Gastrocnemius medialis (tissue), 4 donors: ENCODE measurements around the gene NEBL. TPM values are rescaled to one million over a fixed set of nuclear protein-coding genes. Genes with fewer than 3 reads are reported as not detected.

Source experiments
- ATAC-seq, 2 donors: fragments of 150-250 bp; one replicate each; pipeline ENCODE4 v1.9.1; 2016
- DNase-seq, 2 donors: peaks; one replicate each; pipeline ENCODE4 v3.0.0-alpha.2; 2019
- H3K27ac ChIP-seq, 4 donors: fragments of 200-600 bp; sonication (generic); 1 replicate in 1 of 4; 2 replicates in 3 of 4; pipeline ENCODE4 v1.5.1; 2016 to 2018; ENCODE audit warnings: mild to moderate bottlenecking in 2 of 4, moderate library complexity in 1 of 4
- H3K27me3 ChIP-seq, 3 donors: fragments of 200-600 bp; sonication (generic) in 2 of 3; 1 replicate in 1 of 3; 2 replicates in 2 of 3; pipeline versions ENCODE4 v1.5.1 to v1.6.0; 2016 to 2019; ENCODE audit warnings: mild to moderate bottlenecking in 1 of 3, moderate library complexity in 1 of 3
- H3K36me3 ChIP-seq, 2 donors: fragments of 200-600 bp; sonication (generic) in 1 of 2; one replicate each; pipeline ENCODE4 v1.5.1; 2017 to 2018
- H3K4me1 ChIP-seq, 2 donors: fragments of 200-600 bp; sonication (generic) in 1 of 2; one replicate each; pipeline ENCODE4 v1.5.1; 2016 to 2017; ENCODE audit warnings: mild to moderate bottlenecking in 2 of 2
- H3K4me3 ChIP-seq, 4 donors: fragments of 200-600 bp; sonication (generic) in 3 of 4; 1 replicate in 1 of 4; 2 replicates in 3 of 4; pipeline ENCODE4 v1.5.1; 2016 to 2019; ENCODE audit warnings: mild to moderate bottlenecking in 2 of 4
- H3K9me3 ChIP-seq, 3 donors: fragments of 200-600 bp; sonication (generic) in 2 of 3; 1 replicate in 1 of 3; 2 replicates in 2 of 3; pipeline ENCODE4 v1.5.1; 2016 to 2019
- CTCF ChIP-seq, 5 experiments: fragments of 450-650 bp in 3 of 5; fragments of 200-600 bp in 2 of 5; sonication (generic) in 2 of 5; IDR thresholded peaks in 4 of 5; conservative IDR thresholded peaks in 1 of 5; 1 replicate in 4 of 5; 2 replicates in 1 of 5; pipeline ENCODE4 v1.5.1; 2016 to 2019; ENCODE audit warnings: antibody characterized with exemption in 5 of 5, mild to moderate bottlenecking in 3 of 5, moderate library complexity in 3 of 5
- POLR2A ChIP-seq, 2 donors: fragments of 450-650 bp; IDR thresholded peaks; one replicate each; pipeline ENCODE4 v1.6.1; 2017; ENCODE audit warnings: antibody characterized with exemption in 2 of 2, mild to moderate bottlenecking in 2 of 2, moderate library complexity in 2 of 2
- in situ Hi-C, 4 donors: fragments of 200-750 bp; cut with MboI; loops; one replicate each; pipeline versions ENCODE4 v1.15.0 to v1.8.0; 2017; ENCODE audit warnings: low sequenced_read_pairs in 4 of 4
- intact Hi-C: fragments of 100-400 bp; cut with DNase I; formaldehyde crosslinking; loops from one replicate; pipeline ENCODE4 v1.15.1; 2023; ENCODE audit warnings: low total_unique reads
- total RNA-seq, 4 donors: library from RNA; depleted of rRNA; stranded (reverse); fragments of >200 nt; gene quantifications; one replicate each; pipeline versions ENCODE4 v1.1.0 to v1.2.3, GENCODE V29; 2016

NEBL gene
- total RNA-seq, 4 donors from 2014 or later: 1.6 to 2.7 (median 2.5) TPM

- no peak overlapping the region for H3K4me3 ChIP-seq
- no peak for ATAC-seq
- no peaks in the 10 kb centered on the region for H3K36me3 ChIP-seq
- H3K27me3 ChIP-seq: no peaks in the 10 kb centered on the region
- H3K9me3 ChIP-seq: peaks cover 0 to 3% (median 0%) of the 10 kb centered on the region in 3 donors
- in situ Hi-C loops: no loop called here
- H3K27ac ChIP-seq: no peak overlapping the region
- no peak for TF ChIP-seq CTCF (IDR thresholded peaks at IDR 0.05 in 4 of 5, conservative IDR thresholded peaks at IDR 0.05 in 1 of 5)
- TF ChIP-seq POLR2A (IDR thresholded peaks at IDR 0.05): no peak
- no peak for DNase-seq
- H3K4me1 ChIP-seq: no peaks in the 10 kb centered on the region
- intact Hi-C loops: no loop called here
These were observed 57.2 kb downstream of the NEBL start for GRCh38 chr10:20839910-20840309.

- Histone ChIP-seq H3K9me3 (peaks cover 0 to 3% (median 0%) of the 10 kb centered on the region in 3 donors), H3K27ac (no peak overlapping the region), H3K4me3 (no peak overlapping the region), H3K27me3 (no peaks in the 10 kb centered on the region), H3K4me1 (no peaks in the 10 kb centered on the region), H3K36me3 (no peaks in the 10 kb centered on the region)
- intact Hi-C loops: no loop called here
- ATAC-seq (no peak), DNase-seq (no peak)
- TF ChIP-seq POLR2A (IDR thresholded peaks at IDR 0.05) (no peak), CTCF (IDR thresholded peaks at IDR 0.05 in 4 of 5, conservative IDR thresholded peaks at IDR 0.05 in 1 of 5) (no peak)
- in situ Hi-C loops: no loop called here
These were observed 58.0 kb downstream of the NEBL start for GRCh38 chr10:20839141-20839540.

- intact Hi-C loops (no loop called here), in situ Hi-C loops (no loop called here)
- ATAC-seq (no peak), DNase-seq (no peak)
- no peak overlapping the region for H3K27ac ChIP-seq
- no peaks in the 10 kb centered on the region for H3K27me3 ChIP-seq
- TF ChIP-seq POLR2A (IDR thresholded peaks at IDR 0.05) (no peak), CTCF (IDR thresholded peaks at IDR 0.05 in 4 of 5, conservative IDR thresholded peaks at IDR 0.05 in 1 of 5) (no peak)
- H3K4me1 ChIP-seq: no peaks in the 10 kb centered on the region
- no peaks in the 10 kb centered on the region for H3K36me3 ChIP-seq
- peaks cover 0 to 3% (median 0%) of the 10 kb centered on the region in 3 donors for H3K9me3 ChIP-seq
- H3K4me3 ChIP-seq: no peak overlapping the region
These were observed 60.7 kb downstream of the NEBL start for GRCh38 chr10:20836401-20836800.

GRCh38 chr10:20835335-20835734 lies 61.8 kb downstream of the NEBL start:
- Histone ChIP-seq H3K27me3 (no peaks in the 10 kb centered on the region), H3K4me1 (no peaks in the 10 kb centered on the region), H3K9me3 (peaks cover 0 to 3% (median 0%) of the 10 kb centered on the region in 3 donors), H3K27ac (no peak overlapping the region), H3K4me3 (no peak overlapping the region), H3K36me3 (no peaks in the 10 kb centered on the region)
- no peak for ATAC-seq
- TF ChIP-seq POLR2A (IDR thresholded peaks at IDR 0.05) (no peak), CTCF (IDR thresholded peaks at IDR 0.05 in 4 of 5, conservative IDR thresholded peaks at IDR 0.05 in 1 of 5) (no peak)
- no peak for DNase-seq
- intact Hi-C loops: no loop called here
- in situ Hi-C loops: no loop called here

GRCh38 chr10:20834825-20835224 lies 62.3 kb downstream of the NEBL start:
- DNase-seq (no peak), ATAC-seq (no peak)
- Histone ChIP-seq H3K9me3 (peaks cover 0 to 3% (median 0%) of the 10 kb centered on the region in 3 donors), H3K36me3 (no peaks in the 10 kb centered on the region), H3K4me3 (no peak overlapping the region), H3K27ac (no peak overlapping the region), H3K4me1 (no peaks in the 10 kb centered on the region), H3K27me3 (no peaks in the 10 kb centered on the region)
- in situ Hi-C loops: no loop called here
- intact Hi-C loops: no loop called here
- TF ChIP-seq POLR2A (IDR thresholded peaks at IDR 0.05): no peak
- no peak for TF ChIP-seq CTCF (IDR thresholded peaks at IDR 0.05 in 4 of 5, conservative IDR thresholded peaks at IDR 0.05 in 1 of 5)
